BE2C (cell line): ENCODE results near the gene TIGD3.

Experiments used
- DNase-seq: peaks from one replicate; pipeline ENCODE4 v3.0.0-alpha.2; 2020
- H3K27me3 ChIP-seq: fragments of 250-450 bp; sonication (Bioruptor Pico); 2 replicates; pipeline ENCODE4 v1.5.1; 2020; ENCODE audit warnings: mild to moderate bottlenecking
- H3K36me3 ChIP-seq: fragments of 250-450 bp; sonication (Bioruptor Pico); 2 replicates; pipeline ENCODE4 v1.5.1; 2020; ENCODE audit warnings: mild to moderate bottlenecking
- H3K4me1 ChIP-seq: fragments of 250-450 bp; sonication (Bioruptor Pico); 2 replicates; pipeline ENCODE4 v1.5.1; 2020
- H3K4me3 ChIP-seq: 2 replicates; pipeline ENCODE4 v1.5.1; 2011; ENCODE audit warnings: low read depth, low read length
- H3K9me3 ChIP-seq: fragments of 250-450 bp; sonication (Bioruptor Pico); 2 replicates; pipeline ENCODE4 v1.5.1; 2020
- TF ChIP-seq, protein P1 (sequence below): IDR thresholded peaks from 2 replicates; pipeline ENCODE4 v1.5.1; 2012; ENCODE audit warnings: mild to moderate bottlenecking, low read depth, low read length

TIGD3 gene

GRCh38 chr11:65316227-65317024 is 38.1 kb upstream of the TIGD3 start:
- no peaks in the 10 kb centered on the region; the same call in 1 of the 2 replicates for H3K36me3 ChIP-seq
- H3K9me3 ChIP-seq: no peaks in the 10 kb centered on the region
- no peaks in the 10 kb centered on the region for H3K4me1 ChIP-seq
- H3K27me3 ChIP-seq: no peaks in the 10 kb centered on the region
- DNase-seq: no peak
- TF ChIP-seq, protein P1, sequence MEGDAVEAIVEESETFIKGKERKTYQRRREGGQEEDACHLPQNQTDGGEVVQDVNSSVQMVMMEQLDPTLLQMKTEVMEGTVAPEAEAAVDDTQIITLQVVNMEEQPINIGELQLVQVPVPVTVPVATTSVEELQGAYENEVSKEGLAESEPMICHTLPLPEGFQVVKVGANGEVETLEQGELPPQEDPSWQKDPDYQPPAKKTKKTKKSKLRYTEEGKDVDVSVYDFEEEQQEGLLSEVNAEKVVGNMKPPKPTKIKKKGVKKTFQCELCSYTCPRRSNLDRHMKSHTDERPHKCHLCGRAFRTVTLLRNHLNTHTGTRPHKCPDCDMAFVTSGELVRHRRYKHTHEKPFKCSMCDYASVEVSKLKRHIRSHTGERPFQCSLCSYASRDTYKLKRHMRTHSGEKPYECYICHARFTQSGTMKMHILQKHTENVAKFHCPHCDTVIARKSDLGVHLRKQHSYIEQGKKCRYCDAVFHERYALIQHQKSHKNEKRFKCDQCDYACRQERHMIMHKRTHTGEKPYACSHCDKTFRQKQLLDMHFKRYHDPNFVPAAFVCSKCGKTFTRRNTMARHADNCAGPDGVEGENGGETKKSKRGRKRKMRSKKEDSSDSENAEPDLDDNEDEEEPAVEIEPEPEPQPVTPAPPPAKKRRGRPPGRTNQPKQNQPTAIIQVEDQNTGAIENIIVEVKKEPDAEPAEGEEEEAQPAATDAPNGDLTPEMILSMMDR: no peak
- no peak overlapping the region; the same call in 1 of the 2 replicates for H3K4me3 ChIP-seq

DNA sequence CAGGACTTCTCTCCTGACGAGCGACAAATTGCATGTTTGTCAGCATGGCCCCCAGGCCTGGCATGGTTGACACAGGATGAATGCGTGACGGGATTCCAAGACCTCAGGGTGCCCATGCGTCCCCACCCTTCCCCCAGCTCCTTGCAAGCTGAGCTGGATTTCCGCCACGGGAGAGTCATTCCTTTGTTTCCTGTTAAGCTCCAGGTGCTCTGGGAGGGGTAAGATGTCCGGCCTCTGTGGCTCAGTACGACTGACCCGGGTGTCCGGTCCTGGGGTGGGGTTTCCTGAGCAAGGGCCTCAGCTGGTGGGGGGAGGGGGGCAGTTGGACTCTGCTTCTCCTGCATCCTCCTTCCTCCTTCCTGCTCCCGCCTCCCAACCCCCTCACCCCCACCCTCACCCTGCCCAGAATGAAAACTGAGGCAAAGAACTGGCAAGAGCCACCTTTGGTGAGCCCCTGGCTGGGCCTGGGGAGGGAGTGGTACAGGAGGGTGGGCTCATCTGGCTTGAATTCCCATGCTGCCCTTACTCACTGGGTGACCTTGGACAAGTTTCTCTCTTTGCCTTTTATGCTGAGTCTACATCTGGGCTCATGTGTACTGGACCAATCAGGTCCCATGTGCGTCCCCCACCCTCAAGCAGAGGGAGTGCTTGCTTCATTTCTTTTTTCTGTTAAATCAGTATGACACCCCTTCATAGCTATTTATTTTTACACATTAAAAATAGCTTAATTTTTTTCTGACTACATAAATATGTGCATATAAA is 37.3 kb upstream of the TIGD3 start:
- H3K27me3 ChIP-seq: no peaks in the 10 kb centered on the region
- TF ChIP-seq, protein P1: no peak
- H3K4me1 ChIP-seq: no peaks in the 10 kb centered on the region; the same call in 1 of the 2 replicates
- DNase-seq: no peak
- no peaks in the 10 kb centered on the region; the same call in 1 of the 2 replicates for H3K36me3 ChIP-seq
- no peaks in the 10 kb centered on the region for H3K9me3 ChIP-seq
- no peak overlapping the region for H3K4me3 ChIP-seq

DNA sequence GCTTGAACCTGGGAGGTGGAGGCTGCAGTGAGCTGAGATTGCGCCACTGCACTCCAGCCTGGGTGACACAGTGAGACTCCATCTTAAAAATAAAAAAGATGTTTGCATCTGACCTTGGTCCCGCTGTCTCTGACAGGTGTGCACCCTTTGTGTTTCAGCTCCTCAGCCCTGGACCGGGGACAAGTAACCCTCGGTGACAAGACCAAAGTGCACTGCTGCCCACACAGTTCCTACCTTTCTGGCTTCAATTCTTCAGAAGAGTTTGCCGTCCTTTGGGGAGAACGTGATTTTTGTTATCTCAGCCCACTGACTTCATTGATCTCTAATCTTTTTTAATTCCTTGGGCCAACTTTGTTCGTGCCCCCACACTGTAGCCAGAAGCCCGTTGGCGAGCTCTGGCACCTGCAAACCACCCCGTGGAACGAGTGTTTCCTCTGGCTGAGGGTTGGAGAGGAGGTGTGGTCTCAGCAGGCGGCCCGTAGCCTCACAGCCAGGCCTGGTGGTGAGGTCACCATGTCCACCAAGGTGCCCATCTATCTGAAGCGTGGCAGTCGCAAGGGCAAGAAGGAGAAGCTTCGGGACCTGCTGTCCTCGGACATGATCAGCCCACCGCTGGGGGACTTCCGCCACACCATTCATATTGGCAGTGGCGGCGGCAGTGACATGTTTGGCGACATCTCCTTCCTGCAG is 34.0 kb upstream of the TIGD3 start:
- no peak for DNase-seq
- Histone ChIP-seq H3K4me3 (no peak overlapping the region), H3K36me3 (no peaks in the 10 kb centered on the region; the same call in 1 of the 2 replicates), H3K4me1 (no peaks in the 10 kb centered on the region; the same call in 1 of the 2 replicates), H3K27me3 (no peaks in the 10 kb centered on the region), H3K9me3 (no peaks in the 10 kb centered on the region)
- TF ChIP-seq, protein P1: no peak

DNA sequence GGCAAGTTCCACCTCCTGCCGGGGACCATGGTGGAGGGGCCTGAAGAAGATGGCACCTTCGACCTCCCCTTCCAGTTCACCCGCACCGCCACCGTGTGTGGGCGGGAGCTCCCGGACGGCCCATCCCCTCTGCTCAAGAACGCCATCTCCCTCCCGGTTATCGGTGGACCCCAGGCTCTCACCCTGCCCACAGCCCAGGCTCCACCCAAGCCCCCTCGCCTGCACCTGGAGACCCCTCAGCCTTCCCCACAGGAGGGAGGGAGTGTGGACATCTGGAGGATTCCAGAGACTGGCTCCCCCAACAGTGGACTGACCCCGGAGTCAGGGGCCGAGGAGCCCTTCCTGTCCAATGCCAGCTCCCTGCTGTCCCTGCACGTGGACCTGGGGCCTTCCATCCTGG is 33.5 kb upstream of the TIGD3 start:
- no peaks in the 10 kb centered on the region; the same call in 1 of the 2 replicates for H3K36me3 ChIP-seq
- no peak overlapping the region for H3K4me3 ChIP-seq
- DNase-seq: no peak
- no peaks in the 10 kb centered on the region for H3K9me3 ChIP-seq
- H3K4me1 ChIP-seq: no peaks in the 10 kb centered on the region; the same call in 1 of the 2 replicates
- H3K27me3 ChIP-seq: no peaks in the 10 kb centered on the region
- TF ChIP-seq, protein P1: no peak

- DNase-seq: peak; percentile 76
- H3K9me3 ChIP-seq: no peaks in the 10 kb centered on the region
- no peaks in the 10 kb centered on the region; the same call in 1 of the 2 replicates for H3K36me3 ChIP-seq
- H3K27me3 ChIP-seq: no peaks in the 10 kb centered on the region
- TF ChIP-seq, protein P1: no peak
- H3K4me1 ChIP-seq: no peaks in the 10 kb centered on the region; the same call in 1 of the 2 replicates
- no peak overlapping the region for H3K4me3 ChIP-seq
Observed at GRCh38 chr11:65321828-65322485, 32.6 kb upstream of the TIGD3 start.
